Nephron (organoid): ENCODE measurements around the gene FERMT1.

Source experiments
- H3K27ac Mint-ChIP-seq, 3 experiments: 2 replicates each; pipeline ENCODE4 v1.8.0; 2020; ENCODE audit warnings: mixed read lengths in 3 of 3, mild to moderate bottlenecking in 2 of 3, moderate library complexity in 1 of 3
- H3K27me3 Mint-ChIP-seq: 2 replicates; pipeline ENCODE4 v1.8.0; 2021; ENCODE audit warnings: low read depth, mild to moderate bottlenecking, moderate library complexity, mixed read lengths
- H3K36me3 Mint-ChIP-seq: 2 replicates; pipeline ENCODE4 v1.8.0; 2020; ENCODE audit warnings: low read depth, mixed read lengths
- H3K4me1 Mint-ChIP-seq: 2 replicates; pipeline ENCODE4 v1.8.0; 2020; ENCODE audit warnings: mixed read lengths
- H3K4me3 Mint-ChIP-seq, 3 experiments: 2 replicates each; pipeline ENCODE4 v1.8.0; 2020; ENCODE audit warnings: mild to moderate bottlenecking in 3 of 3, mixed read lengths in 3 of 3, moderate library complexity in 2 of 3
- H3K9me3 Mint-ChIP-seq: 2 replicates; pipeline ENCODE4 v1.8.0; 2020; ENCODE audit warnings: mixed read lengths
- CTCF ChIP-seq, 3 experiments: fragments of 200-600 bp; sonication (generic); IDR thresholded peaks; one replicate each; pipeline ENCODE4 v1.5.0; 2021; ENCODE audit warnings: antibody characterized with exemption in 3 of 3; ENCODE audit not compliant: unreplicated experiment in 3 of 3

Gene FERMT1

GRCh38 chr20:6066582-6066981 lies 56.2 kb downstream of the FERMT1 start:
- Mint-ChIP-seq H3K36me3 (no peaks in the 10 kb centered on the region), H3K4me1 (no peaks in the 10 kb centered on the region), H3K27ac (no peak overlapping the region), H3K27me3 (no peaks in the 10 kb centered on the region), H3K9me3 (no peaks in the 10 kb centered on the region), H3K4me3 (no peak overlapping the region)
- no peak for TF ChIP-seq CTCF (IDR thresholded peaks at IDR 0.05; ENCODE audit: unreplicated experiment in 3 of 3)

DNA sequence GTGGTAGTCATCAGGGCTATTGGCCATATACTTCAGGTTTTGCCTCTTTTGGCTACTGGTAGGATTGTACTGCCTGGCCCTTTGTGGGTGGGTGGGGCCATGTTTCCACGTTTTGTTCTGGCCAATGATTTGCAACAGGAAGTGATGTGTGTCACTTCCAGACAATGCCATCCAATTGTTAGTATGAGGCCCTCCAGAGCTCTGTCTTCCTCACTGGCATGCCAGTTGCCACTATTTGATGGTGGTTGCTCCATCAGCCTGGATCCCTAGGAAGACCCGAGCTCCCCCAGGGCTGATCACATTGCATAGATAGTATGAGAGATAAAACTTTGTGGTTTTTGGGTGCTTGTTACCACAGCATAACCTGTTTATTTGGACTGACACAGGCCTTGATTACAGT lies 61.3 kb downstream of the FERMT1 start:
- Mint-ChIP-seq H3K4me3 (no peak overlapping the region), H3K9me3 (no peaks in the 10 kb centered on the region), H3K36me3 (no peaks in the 10 kb centered on the region), H3K27me3 (peaks cover 5% of the 10 kb centered on the region), H3K27ac (no peak overlapping the region), H3K4me1 (peaks cover 7% of the 10 kb centered on the region)
- TF ChIP-seq CTCF (IDR thresholded peaks at IDR 0.05; ENCODE audit: unreplicated experiment in 3 of 3): no peak

DNA sequence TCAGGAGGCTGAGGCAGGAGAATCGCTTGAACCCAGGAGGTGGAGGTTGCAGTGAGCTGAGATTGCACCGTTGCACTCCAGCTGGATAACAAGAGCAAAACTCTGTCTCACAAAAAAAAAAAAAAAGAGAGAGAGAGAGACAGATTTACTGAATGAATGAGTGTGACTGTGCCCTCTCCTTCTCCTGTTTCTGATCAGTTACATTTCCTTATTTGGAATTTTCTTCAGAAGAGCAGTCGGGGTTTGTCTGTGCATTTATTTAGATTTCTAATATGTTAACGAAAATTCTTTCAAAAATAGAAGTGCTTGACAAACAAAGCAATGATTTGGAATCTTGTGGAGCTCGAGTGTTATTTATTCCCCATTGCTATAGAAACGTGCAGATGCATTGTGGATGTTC lies 62.6 kb downstream of the FERMT1 start:
- no peak overlapping the region for H3K4me3 Mint-ChIP-seq
- no peaks in the 10 kb centered on the region for H3K36me3 Mint-ChIP-seq
- H3K9me3 Mint-ChIP-seq: no peaks in the 10 kb centered on the region
- no peak for TF ChIP-seq CTCF (IDR thresholded peaks at IDR 0.05; ENCODE audit: unreplicated experiment in 3 of 3)
- H3K27ac Mint-ChIP-seq: no peak overlapping the region
- H3K27me3 Mint-ChIP-seq: peaks cover 5% of the 10 kb centered on the region
- H3K4me1 Mint-ChIP-seq: peaks cover 7% of the 10 kb centered on the region

DNA sequence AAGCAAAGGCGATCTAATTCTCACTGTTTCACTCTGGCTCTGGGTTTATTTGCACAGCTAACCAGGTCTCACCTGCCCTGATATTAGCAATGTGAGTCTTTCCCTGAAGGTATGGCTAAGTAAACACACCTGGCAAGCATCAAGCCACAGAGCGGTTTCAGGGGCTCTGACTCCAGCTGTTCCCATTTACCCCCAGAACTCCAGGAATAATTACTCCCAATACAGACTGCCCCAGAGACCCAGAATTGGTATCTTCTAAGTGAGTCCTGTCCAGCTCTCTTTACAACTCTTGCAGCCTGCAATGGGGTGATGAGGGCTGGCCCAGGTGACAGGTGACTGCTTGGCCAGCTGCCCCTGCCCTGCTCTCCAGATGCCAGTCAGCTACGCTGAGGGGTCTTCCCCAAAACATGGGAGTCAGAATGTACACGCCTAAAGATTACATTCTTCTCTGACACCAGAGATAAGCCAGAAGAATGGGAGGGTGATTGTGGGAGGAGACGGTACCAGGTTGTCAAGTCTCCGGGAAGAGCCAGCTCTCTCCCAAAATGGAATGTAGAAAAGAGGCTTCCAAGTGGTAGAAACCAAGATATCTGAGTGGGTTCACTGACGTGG lies 64.0 kb downstream of the FERMT1 start:
- Mint-ChIP-seq H3K4me1 (peaks cover 20% of the 10 kb centered on the region), H3K27ac (no peak overlapping the region), H3K4me3 (no peak overlapping the region), H3K9me3 (no peaks in the 10 kb centered on the region), H3K36me3 (no peaks in the 10 kb centered on the region), H3K27me3 (peaks cover 18% of the 10 kb centered on the region)
- no peak for TF ChIP-seq CTCF (IDR thresholded peaks at IDR 0.05; ENCODE audit: unreplicated experiment in 3 of 3)

GRCh38 chr20:6057691-6058090 lies 65.1 kb downstream of the FERMT1 start:
- Mint-ChIP-seq H3K27ac (no peak overlapping the region), H3K36me3 (no peaks in the 10 kb centered on the region), H3K4me3 (no peak overlapping the region), H3K4me1 (peaks cover 28% of the 10 kb centered on the region), H3K9me3 (no peaks in the 10 kb centered on the region), H3K27me3 (peaks cover 29% of the 10 kb centered on the region)
- TF ChIP-seq CTCF (IDR thresholded peaks at IDR 0.05; ENCODE audit: unreplicated experiment in 3 of 3): no peak

DNA sequence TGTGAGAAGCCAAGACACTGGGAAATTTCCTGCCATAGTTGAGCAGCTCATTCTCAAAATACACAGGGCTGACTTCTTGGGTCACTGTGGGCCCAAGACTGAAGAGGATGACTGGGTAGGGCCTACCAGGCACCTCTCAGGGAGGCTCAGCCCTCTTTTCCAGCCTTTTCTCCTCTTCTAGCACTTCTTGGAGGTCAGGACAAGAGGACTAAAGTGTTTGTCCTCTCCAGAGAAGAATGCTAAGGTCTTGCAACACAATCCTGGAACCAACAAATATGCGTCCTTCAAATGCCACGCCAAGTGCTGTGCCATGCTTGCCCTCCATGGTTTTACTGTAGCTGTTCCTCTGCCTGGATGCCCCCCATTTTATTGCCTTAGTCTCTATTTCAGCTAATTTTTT lies 65.7 kb downstream of the FERMT1 start:
- Mint-ChIP-seq H3K27me3 (peaks cover 29% of the 10 kb centered on the region), H3K9me3 (no peaks in the 10 kb centered on the region), H3K27ac (no peak overlapping the region), H3K36me3 (no peaks in the 10 kb centered on the region), H3K4me3 (no peak overlapping the region), H3K4me1 (peaks cover 28% of the 10 kb centered on the region)
- no peak for TF ChIP-seq CTCF (IDR thresholded peaks at IDR 0.05; ENCODE audit: unreplicated experiment in 3 of 3)
